GM20431 (cell line): ENCODE data around the gene PRSS2.
"Not testable (repeated sequence)": the region's sequence is repeated elsewhere in the genome, so short reads cannot be mapped to it uniquely, and the experiment has no call there.

Experiments used
- in situ Hi-C: fragments of 300-500 bp; cut with MseI, MboI; formaldehyde crosslinking; loops from one replicate; pipeline ENCODE4 v1.15.0; 2020; ENCODE audit warnings: low sequenced_read_pairs; ENCODE audit not compliant: unreplicated experiment

The PRSS2 gene

GRCh38 chr7:142770661-142771352 lies at the start of gene PRSS2:
TSS of gene PRSS2 (plus strand) at chr7:142770970. CDS start at chr7:142770983, 13 bp downstream.
- in situ Hi-C loops, result no loop called here

GRCh38 chr7:142720986-142721385 lies 49.8 kb upstream of the PRSS2 start:
- in situ Hi-C loops, result no loop called here

GRCh38 chr7:142722248-142722794 lies 48.4 kb upstream of the PRSS2 start:
- in situ Hi-C loops, result no loop called here

GRCh38 chr7:142733271-142733670 lies 37.5 kb upstream of the PRSS2 start:
- in situ Hi-C loops, result no loop called here

GRCh38 chr7:142739923-142740492 lies 30.8 kb upstream of the PRSS2 start:
- in situ Hi-C loops, result no loop called here

DNA sequence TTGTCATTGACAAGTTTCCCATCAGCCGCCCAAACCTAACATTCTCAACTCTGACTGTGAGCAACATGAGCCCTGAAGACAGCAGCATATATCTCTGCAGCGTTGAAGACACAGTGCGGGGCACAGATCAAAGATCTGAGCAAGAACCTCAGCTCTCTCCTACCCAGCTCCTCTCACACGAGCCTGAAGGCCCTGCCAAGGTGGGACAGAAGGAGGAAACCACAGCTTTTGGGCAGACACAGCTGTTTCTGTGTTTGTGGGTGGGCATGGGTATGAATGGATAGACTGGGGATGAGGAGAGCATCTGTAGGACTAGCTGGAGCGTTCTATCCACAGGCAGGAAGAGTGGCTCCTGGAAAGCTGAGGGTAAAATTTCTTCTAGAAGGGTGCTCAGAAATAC lies 30.0 kb upstream of the PRSS2 start:
- in situ Hi-C loops, result no loop called here

GRCh38 chr7:142741932-142742331 lies 28.8 kb upstream of the PRSS2 start:
- in situ Hi-C loops, result not testable (repeated sequence)

DNA sequence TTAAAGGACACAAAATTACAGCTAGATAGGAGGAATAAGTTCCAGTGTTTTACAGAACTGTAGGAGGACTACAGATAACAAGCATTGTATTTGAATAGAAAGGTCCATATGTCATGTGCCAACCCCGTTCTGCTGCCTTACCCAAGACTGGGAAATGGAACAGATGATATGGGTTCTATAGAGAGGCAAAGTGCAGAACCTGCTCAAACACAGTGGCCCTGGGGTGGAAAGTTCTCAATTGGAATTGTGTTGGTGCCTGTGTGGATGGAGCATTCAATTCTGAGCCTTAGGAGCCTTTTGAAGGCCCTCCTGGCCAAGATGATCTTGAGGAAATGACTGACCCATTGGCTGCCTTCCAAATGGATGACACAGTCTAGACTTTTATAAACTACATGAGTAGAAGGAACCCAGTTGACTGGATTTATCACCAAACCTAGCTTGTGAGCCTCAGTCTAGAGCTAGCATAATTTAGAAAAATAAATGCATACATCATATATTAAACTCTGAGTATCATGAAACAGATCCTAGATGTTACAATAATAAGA lies 25.6 kb upstream of the PRSS2 start:
- in situ Hi-C loops, result no loop called here

DNA sequence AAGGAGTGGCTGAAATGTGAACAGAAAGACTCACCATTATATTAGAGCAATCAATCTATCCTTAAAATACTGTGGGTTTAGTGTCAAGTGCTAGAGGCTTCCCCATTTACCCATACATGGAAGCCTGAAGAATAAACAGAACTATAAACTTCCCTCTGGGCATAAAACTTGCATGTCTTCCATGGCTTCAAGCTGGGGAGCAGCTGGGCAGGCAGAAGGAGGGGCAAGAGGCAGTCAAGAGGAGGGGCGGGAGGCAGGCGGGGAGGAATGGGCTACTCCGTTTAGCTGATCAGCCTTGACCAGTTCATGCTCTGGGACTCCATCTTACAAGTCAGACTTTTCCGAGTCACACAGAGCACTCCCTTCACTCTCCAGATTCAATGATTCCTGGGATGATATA lies 25.0 kb upstream of the PRSS2 start:
- in situ Hi-C loops, result no loop called here

DNA sequence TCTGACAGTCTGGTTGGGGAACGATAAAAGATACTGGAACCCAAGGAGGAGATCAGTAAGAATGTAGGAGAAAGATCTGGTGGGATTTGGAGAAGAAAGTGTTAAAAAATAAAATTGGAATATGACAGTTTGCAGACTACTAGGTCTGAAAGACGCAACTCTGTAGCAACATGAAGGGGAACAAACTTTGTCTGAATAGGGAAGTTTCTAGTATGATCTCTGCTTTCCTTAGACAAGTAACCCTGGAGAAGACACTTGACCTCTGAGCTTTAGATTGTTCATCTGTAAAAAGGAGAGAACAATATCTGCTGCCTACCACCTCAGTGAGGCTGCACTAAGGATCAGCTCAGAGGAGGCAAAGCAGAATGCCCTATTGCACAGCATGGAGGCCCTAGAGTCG lies 24.5 kb upstream of the PRSS2 start:
- in situ Hi-C loops, result no loop called here

GRCh38 chr7:142748410-142748809 lies 22.4 kb upstream of the PRSS2 start:
- in situ Hi-C loops, result not testable (repeated sequence)

- in situ Hi-C loops, result no loop called here
Measured at GRCh38 chr7:142749218-142749993, 21.4 kb upstream of the PRSS2 start, which contains the start of gene PRSS1. TSS of gene PRSS1 (plus strand) at chr7:142749472. CDS start at chr7:142749485, 13 bp downstream.

- in situ Hi-C loops, result no loop called here
Measured at GRCh38 chr7:142750321-142750938, 20.3 kb upstream of the PRSS2 start.

DNA sequence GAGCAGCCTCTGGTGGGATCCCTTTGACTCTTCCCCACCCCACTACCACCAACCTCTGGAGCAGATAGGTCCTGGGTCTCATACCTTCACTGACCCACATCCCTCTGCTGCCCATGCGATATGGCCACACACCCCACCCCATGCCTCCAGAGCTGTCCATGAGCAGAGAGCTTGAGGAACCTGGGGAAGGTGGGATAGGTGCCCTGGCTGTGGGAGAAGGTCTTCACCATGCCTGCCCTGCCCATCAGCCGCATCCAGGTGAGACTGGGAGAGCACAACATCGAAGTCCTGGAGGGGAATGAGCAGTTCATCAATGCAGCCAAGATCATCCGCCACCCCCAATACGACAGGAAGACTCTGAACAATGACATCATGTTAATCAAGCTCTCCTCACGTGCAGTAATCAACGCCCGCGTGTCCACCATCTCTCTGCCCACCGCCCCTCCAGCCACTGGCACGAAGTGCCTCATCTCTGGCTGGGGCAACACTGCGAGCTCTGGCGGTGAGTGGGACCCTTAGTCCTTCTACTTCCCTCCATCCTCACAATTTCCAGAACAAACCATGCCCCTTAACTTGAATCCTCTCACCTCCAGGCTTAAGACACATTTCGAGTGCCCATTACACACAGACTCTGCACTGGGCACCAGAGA lies 19.1 kb upstream of the PRSS2 start:
- in situ Hi-C loops, result not testable (repeated sequence)

DNA sequence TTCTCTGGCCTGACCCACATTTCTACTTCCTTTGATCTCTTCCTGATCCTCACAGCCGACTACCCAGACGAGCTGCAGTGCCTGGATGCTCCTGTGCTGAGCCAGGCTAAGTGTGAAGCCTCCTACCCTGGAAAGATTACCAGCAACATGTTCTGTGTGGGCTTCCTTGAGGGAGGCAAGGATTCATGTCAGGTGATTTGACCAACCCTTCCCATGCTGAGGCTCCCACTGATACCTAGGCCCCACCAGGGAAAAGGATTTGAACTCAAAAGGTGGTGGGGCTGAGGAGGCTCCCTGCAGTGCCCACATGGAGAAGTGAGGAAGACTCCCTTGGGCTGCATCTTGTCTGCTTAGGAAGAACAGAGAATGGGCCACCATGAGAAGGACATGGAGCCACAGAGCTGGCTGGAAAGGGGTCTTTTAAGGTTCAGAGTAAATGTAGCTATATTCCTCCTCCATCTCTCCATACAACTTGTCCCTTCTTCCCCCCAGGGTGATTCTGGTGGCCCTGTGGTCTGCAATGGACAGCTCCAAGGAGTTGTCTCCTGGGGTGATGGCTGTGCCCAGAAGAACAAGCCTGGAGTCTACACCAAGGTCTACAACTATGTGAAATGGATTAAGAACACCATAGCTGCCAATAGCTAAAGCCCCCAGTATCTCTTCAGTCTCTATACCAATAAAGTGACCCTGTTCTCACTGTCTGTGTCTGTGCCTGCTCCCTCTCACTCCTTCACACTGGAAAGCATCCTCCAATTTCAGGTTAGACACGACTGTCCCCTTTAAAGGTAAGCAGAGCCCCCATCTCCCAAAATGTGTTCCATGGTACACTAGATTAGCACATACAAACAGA lies 18.2 kb upstream of the PRSS2 start:
- in situ Hi-C loops, result no loop called here

DNA sequence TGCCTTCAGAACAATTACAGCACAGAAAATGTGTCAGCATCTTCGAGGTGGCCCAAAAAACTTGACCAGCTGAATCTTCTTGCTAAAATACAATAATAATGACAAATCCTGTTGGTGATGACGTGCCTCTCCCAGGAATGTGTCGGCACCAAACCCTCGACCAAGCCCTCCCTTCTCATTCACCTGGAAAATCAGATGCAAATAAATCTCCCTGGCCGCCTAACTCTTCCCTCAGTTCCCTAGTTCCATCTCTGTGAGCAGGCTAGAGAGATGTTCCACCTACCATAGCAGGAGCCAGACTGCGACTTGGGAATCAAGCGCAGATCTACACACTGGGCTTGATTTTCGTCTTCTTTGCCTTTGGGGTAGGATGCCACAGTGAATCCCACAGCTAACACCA lies 17.4 kb upstream of the PRSS2 start:
- in situ Hi-C loops, result no loop called here

DNA sequence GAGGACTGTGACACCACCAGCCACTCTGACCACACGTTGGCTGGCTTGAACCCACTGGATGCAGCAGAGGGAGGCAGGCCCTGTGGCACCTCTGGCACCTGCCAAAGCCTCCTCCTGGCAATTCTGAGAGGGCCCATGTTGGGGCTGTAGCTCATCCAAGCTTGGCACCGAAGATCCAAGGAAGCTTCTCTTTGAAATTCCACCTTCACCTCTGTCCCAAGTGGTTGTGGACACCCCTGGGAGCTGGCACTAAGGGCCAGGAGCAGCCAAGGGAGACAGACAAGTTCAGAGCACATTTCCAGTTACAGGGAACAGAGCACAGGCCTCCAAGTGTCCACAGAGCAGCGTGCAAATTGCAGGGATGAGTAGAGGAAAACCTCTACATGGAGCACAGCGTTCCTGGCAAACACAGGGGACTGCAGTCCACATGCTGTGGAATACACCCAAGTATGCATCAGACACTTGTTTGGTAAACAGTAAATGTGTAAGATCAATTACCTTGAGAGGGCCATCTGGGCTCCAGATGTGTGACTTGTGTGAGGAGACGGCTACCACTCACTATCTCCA lies 16.8 kb upstream of the PRSS2 start:
- in situ Hi-C loops, result not testable (repeated sequence)
